ENCODE measurements around the gene KIAA1958. TPM values are rescaled to one million over a fixed set of nuclear protein-coding genes. Genes with fewer than 3 reads are reported as not detected.

KIAA1958 gene
- total RNA-seq, 2 donors from 2014 or later: 9.0 to 10.6 TPM

DNA sequence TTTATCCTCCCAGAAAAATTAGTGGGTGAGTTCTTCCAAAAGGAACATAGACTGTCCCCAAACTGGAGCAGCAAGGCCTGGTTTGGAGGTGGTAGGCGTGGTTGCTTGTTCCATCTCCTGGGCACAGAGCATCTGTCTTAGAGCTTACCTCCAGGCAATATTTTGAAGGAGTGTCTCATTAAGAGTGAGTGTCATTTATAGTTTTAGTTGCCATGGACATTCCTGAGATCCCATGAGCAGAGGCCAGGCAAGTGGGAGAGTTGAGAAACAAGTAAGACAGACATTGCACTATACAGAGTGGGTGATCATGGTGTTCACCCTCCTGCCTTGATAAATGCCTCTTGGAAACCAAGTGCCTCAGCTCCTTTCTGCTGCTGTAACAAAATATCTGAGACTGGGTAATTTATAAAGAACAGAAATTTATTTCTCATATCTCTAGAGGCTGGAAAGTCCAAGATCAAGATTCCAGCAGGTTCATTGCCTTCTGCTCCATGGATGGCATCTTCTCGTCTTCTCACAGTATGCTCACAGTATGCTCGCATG lies 68.5 kb downstream of the KIAA1958 start:
- Histone ChIP-seq H3K27me3 (no peaks in the 10 kb centered on the region), H3K27ac (no peak overlapping the region), H3K4me3 (no peak overlapping the region), H3K9me3 (no peaks in the 10 kb centered on the region), H3K36me3 (no peaks in the 10 kb centered on the region), H3K9ac (ENCODE audit: low read depth in 2 of 2, low read length in 2 of 2) (no peak overlapping the region), H3K4me1 (no peaks in the 10 kb centered on the region)
- intact Hi-C loops (cut with DNase I): no loop called here
- DNase-seq: no peak
- TF ChIP-seq, protein P1, sequence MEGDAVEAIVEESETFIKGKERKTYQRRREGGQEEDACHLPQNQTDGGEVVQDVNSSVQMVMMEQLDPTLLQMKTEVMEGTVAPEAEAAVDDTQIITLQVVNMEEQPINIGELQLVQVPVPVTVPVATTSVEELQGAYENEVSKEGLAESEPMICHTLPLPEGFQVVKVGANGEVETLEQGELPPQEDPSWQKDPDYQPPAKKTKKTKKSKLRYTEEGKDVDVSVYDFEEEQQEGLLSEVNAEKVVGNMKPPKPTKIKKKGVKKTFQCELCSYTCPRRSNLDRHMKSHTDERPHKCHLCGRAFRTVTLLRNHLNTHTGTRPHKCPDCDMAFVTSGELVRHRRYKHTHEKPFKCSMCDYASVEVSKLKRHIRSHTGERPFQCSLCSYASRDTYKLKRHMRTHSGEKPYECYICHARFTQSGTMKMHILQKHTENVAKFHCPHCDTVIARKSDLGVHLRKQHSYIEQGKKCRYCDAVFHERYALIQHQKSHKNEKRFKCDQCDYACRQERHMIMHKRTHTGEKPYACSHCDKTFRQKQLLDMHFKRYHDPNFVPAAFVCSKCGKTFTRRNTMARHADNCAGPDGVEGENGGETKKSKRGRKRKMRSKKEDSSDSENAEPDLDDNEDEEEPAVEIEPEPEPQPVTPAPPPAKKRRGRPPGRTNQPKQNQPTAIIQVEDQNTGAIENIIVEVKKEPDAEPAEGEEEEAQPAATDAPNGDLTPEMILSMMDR (IDR thresholded peaks at IDR 0.05): no peak

GRCh38 chr9:112555844-112556482 lies 69.3 kb downstream of the KIAA1958 start:
- peak overlapping the region in 1 of 2 donors; percentile 14 for H3K9ac ChIP-seq (ENCODE audit: low read depth in 2 of 2, low read length in 2 of 2)
- intact Hi-C loops (cut with DNase I): no loop called here
- peak overlapping the region; percentile 13 for H3K27ac ChIP-seq
- H3K36me3 ChIP-seq: no peaks in the 10 kb centered on the region
- H3K9me3 ChIP-seq: no peaks in the 10 kb centered on the region
- no peaks in the 10 kb centered on the region for H3K27me3 ChIP-seq
- H3K4me1 ChIP-seq: no peaks in the 10 kb centered on the region
- no peak overlapping the region for H3K4me3 ChIP-seq
- TF ChIP-seq, protein P1 (IDR thresholded peaks at IDR 0.05): no peak
- DNase-seq: peak; percentile 79

GRCh38 chr9:112556497-112557442 lies 70.1 kb downstream of the KIAA1958 start:
- Histone ChIP-seq H3K27ac (peak overlapping the region; percentile 13), H3K9ac (ENCODE audit: low read depth in 2 of 2, low read length in 2 of 2) (peak overlapping the region in 1 of 2 donors; percentile 14), H3K36me3 (no peaks in the 10 kb centered on the region), H3K4me1 (no peaks in the 10 kb centered on the region), H3K9me3 (no peaks in the 10 kb centered on the region), H3K4me3 (no peak overlapping the region), H3K27me3 (no peaks in the 10 kb centered on the region)
- no peak for DNase-seq
- TF ChIP-seq, protein P1 (IDR thresholded peaks at IDR 0.05): no peak
- intact Hi-C loops (cut with DNase I): no loop called here

- Histone ChIP-seq H3K36me3 (no peaks in the 10 kb centered on the region), H3K27ac (no peak overlapping the region), H3K27me3 (no peaks in the 10 kb centered on the region), H3K4me1 (no peaks in the 10 kb centered on the region), H3K9ac (ENCODE audit: low read depth in 2 of 2, low read length in 2 of 2) (no peak overlapping the region), H3K4me3 (no peak overlapping the region), H3K9me3 (no peaks in the 10 kb centered on the region)
- TF ChIP-seq, protein P1 (IDR thresholded peaks at IDR 0.05): no peak
- intact Hi-C loops (cut with DNase I): no loop called here
- DNase-seq: no peak
Observed at GRCh38 chr9:112558476-112558875, 71.8 kb downstream of the KIAA1958 start.

GRCh38 chr9:112558978-112559377 lies 72.4 kb downstream of the KIAA1958 start:
- H3K9me3 ChIP-seq: no peaks in the 10 kb centered on the region
- no peak overlapping the region for H3K27ac ChIP-seq
- no peak for DNase-seq
- H3K27me3 ChIP-seq: no peaks in the 10 kb centered on the region
- no peaks in the 10 kb centered on the region for H3K36me3 ChIP-seq
- intact Hi-C loops (cut with DNase I): no loop called here
- no peaks in the 10 kb centered on the region for H3K4me1 ChIP-seq
- TF ChIP-seq, protein P1 (IDR thresholded peaks at IDR 0.05): no peak
- no peak overlapping the region for H3K9ac ChIP-seq (ENCODE audit: low read depth in 2 of 2, low read length in 2 of 2)
- H3K4me3 ChIP-seq: no peak overlapping the region
